HG03354 (cell line): ENCODE measurements around the gene TSPAN10.

Experiments
- ATAC-seq: cut with Tn5 transposase; IDR thresholded peaks from one replicate; pipeline ENCODE4 v1.9.1; 2021; ENCODE audit warnings: mild to moderate bottlenecking; ENCODE audit not compliant: unreplicated experiment, poor library complexity, severe bottlenecking

TSPAN10 gene

DNA sequence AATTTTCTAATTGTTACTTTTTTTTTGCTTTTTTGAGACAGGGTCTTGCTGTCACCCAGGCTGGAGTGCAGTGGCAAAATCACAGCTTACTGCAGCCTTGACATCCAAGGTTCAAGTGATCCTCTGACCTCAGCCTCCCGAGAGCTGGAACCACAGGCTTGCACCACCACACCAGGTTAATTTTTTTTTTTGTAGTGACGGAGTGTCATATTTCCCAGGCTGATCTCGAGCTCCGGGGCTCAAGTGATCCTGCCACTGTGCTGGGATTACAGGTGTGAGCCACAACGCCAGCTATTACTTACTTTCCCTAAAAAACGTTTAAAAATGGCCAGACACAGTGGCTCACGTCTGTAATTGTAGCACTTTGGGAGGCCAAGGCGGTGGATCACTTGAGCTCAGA, 6.7 kb upstream of the TSPAN10 start:
- ATAC-seq = no peak

DNA sequence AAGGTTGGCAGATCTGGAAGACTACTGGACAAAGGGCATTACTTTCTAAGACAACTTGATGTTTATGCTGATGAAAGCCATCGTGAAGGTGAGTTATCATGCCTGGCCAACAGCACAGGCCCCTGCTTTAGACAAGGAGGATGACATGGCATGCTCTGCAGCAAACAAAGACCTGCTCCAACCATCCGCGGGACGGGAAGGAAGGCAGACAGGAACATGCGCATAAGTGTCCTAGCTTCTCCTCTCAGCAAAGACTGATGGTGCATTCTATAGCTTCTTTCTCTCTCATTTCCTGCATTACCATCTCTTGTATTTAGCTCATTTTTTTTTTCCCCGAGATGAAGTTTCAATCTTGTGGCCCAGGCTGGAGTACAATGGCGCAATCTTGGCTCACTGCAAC, 5.5 kb upstream of the TSPAN10 start:
- no peak for ATAC-seq

DNA sequence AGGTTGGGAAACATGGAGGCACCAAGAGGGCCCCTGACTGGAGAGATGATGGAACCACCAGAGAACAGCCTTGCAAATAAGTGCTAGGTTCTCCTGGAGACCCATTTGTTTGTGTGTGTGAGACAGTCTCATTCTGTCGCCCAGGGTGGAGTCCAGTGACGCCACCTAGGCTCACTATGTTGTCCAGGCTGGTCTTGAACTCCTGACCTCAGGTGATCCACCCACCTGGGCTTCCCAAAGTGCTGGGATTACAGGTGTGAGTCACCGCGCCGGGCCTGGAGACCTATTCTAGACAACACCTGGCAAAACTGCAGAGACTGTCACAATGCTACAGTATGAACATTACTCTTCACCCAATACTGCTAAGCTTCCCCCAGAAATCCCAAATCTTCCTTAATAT, 1.6 kb upstream of the TSPAN10 start:
- ATAC-seq = no peak

GRCh38 chr17:81635973-81636504, 957 bp upstream of the TSPAN10 start:
- peak; percentile 16 for ATAC-seq

DNA sequence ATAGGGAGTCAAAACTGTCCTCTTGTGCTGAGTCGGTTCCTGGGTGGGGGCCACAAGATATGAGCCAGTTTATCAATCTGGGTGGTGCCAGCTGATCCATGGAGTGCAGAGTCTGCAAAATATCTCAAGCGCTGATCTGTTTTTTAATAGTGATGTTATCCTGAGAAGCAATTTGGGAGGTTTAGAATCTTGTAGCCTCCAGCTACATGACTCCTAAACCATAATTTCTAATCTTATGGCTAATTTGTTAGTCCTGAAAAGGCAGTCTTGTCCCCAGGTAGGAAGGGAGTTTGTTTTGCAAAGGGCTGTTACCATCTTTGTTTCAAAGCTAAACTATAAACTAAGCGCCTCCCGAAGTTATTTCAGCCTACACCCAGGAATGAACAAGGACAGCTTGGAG, 1.7 kb downstream of the TSPAN10 start:
- no peak for ATAC-seq

DNA sequence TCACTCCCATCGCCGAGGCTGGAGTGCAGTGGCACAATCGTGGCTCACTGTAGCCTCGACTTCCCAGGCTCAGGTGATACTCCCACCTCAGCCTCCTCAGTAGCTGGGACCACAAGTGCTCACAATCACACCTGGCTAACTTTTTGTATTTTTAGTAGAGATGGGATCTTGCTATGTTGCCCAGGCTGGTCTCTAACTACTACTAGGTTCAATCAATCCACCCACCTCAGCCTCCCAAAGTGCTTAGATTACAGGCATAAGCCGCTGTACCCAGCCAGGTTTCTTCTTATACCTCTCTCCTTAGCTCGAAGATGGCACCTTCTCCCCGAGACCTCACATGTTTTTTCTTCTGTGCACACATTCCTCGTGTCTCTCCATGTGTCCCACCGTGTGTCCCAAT, 3.0 kb downstream of the TSPAN10 start:
- ATAC-seq = no peak

DNA sequence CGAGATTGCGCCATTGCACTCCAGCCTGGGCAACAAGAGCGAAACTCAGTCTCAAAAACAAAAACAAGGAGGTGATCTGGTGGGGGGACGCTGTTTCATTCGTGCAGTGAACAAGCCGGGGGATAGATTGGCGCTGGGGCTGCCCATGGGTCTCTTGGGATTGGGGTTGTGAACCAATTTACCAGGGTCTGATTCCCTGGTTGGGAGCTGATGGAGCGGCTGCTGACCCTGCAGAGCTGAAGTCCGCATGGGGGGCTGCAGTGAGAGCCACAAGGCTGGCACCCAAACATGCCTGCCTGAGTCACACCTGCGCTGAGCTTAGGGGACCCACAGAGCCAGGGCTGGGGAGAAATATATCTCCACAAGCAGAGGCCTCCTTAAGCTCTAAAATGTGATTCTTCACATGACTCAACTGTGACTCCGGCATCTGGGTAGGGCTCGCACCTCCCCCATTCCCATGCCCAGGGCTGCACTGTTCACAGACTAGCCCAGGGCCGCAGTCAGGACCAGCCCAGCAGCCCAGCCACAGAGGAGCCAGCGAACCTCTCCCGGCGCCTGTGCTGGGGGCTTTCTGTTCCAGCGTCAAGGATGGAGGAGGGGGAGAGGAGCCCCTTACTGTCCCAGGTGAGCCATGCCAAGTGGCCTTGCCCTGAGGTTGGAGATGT, 5.0 kb downstream of the TSPAN10 start:
- no peak for ATAC-seq

DNA sequence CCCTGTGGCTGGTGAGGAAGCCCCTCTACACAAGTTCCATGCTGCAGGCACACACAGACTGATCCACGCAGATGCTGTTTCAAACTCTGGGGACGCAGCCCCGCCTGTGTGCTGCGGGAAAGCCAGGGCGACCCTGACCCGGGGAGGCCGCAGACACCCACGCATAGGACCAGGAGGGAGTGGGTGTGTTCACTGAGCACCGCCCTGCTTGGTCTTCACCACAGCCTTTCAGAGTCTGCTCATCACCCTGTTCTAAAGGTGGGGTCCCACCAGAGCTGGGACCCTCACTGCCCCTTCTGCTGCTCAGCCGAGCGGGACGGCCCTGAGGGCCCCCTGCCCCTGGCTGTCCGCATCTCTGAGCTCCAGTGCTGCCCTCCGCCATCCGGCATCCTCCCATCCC, 7.5 kb downstream of the TSPAN10 start:
- ATAC-seq = no peak

GRCh38 chr17:81644976-81645952, 8.3 kb downstream of the TSPAN10 start:
- ATAC-seq = no peak

- no peak for ATAC-seq
Measured at GRCh38 chr17:81646869-81647600, 10.0 kb downstream of the TSPAN10 start.

DNA sequence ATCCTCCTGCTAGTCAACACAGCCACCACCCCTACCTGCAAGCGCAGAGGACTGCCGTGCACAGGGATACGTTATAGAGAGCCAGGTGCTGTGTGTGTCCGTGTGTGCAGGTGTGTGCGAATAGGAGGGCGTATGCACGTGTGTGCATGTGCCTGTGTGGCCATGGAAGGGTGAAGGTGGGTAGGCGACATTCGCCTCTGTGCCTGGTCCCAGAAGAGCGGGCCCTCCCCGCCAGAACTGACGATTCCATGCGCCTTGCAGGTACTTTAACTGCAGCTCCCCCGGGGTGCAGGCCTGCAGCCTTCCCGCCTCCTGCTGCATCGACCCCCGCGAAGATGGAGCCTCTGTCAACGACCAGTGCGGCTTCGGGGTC, 10.6 kb downstream of the TSPAN10 start:
- ATAC-seq = no peak

DNA sequence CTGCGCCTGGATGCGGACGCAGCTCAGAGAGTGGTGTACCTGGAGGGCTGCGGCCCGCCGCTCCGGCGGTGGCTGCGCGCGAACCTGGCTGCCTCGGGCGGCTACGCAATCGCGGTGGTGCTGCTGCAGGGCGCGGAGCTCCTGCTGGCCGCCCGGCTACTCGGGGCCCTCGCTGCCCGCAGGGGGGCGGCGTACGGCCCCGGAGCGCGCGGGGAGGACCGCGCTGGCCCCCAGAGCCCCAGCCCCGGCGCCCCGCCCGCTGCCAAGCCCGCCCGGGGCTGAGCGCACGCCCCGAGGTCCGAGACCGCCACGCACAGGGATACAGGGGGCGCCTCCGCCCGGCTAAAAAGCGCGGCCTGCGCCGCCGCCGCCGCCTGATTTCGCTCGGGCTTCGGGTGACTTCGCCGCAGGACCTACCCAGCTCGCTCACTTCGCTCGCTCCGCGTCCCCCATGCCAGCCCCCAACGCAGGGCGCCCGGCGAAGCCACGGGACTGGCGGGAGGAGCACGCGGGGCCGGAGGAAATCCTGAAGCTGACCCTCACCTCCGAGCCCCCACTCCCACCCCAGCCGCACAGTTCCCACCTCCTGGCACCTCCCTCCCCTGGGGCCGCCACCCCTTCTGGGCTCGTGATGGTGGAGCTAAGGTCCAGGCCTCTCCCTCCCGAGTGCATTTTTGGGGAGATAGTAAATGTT, 11.2 kb downstream of the TSPAN10 start:
- no peak for ATAC-seq

DNA sequence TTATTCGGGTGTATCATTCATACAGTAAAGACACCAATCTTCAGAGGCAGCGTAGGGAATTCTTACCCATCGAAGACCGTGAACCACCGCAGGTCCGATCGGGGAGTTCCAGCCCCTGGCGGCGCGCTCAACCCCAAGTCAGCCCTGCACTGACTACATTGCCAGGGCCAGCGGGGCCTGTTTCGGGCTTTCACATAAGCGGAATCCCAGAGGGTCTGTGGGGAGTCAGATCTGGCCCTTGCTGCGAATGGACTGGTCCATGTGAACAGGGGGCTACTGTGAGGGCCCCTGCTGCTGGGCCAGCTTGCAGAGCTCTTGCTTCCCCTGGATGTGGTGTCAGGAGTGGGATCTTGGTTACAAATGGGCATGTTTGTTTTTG, 11.7 kb downstream of the TSPAN10 start:
- no peak for ATAC-seq

- no peak for ATAC-seq
Measured at GRCh38 chr17:81650951-81651350, 14.0 kb downstream of the TSPAN10 start.

- no peak for ATAC-seq
Measured at GRCh38 chr17:81651692-81652091, 14.7 kb downstream of the TSPAN10 start.

- no peak for ATAC-seq
Measured at GRCh38 chr17:81652906-81653771, 16.1 kb downstream of the TSPAN10 start.

DNA sequence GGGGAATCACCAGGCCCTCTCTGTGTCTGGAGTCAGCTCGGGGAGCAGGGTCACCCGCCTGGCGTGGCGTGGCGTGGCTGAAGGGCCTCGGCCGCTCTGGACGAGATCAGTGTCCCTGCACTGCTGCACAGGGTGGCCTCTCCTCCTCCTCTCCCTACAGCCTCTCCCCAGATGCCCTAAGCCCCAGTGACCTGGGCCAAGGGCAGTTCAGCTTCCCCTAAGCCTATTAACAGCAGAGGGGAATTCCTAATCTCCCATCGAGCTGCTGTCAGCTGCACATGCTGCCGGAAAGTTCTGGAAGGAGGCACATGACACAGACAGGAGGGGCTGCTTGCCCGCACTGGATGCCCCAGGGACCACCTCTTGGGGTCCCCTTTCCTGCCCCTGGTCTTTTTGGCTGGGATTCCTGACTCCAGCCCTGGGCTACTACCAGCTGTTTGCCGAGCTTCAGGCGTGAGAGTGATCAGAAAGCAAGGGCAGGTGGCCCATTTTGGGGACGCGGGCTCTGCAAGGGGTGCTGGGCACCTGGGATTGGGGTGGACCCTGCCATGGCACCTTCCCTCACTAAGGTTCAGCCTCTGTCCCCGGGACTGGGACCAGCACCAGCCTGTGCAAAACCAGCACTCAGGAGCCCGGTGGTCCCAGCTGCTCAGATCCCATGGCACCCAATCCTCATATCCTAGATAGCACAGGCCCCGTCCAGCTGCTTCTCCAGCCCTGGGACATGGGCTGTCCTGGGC, 18.6 kb downstream of the TSPAN10 start:
- no peak for ATAC-seq

- no peak for ATAC-seq
Measured at GRCh38 chr17:81656118-81656743, 19.2 kb downstream of the TSPAN10 start, which contains the start of gene PDE6G. Gene PDE6G, minus strand, starts transcription at chr17:81656542. Its CDS starts 3,237 bp downstream, at chr17:81653305.
